Right lung (tissue), 5 donors: Measurements from ENCODE around the gene ULK1. TPM values are rescaled to one million over a fixed set of nuclear protein-coding genes. Genes with fewer than 3 reads are reported as not detected.
A peak's percentile ranks its signal among the peaks of the same experiment; 100 is the strongest.
"Not testable (repeated sequence)": the region's sequence is repeated elsewhere in the genome, so short reads cannot be mapped to it uniquely, and the experiment has no call there.

Experiments
- DNase-seq, 2 donors: peaks; one replicate each; pipeline ENCODE4 v3.0.0-alpha.2; 2013
- polyA plus RNA-seq, 5 donors: library from polyadenylated mRNA; unstranded; fragments of 120-200 nt; gene quantifications; one replicate each; pipeline versions ENCODE4 v1.2.1 to v1.2.3, GENCODE V29; 2013; ENCODE audit warnings: inconsistent platforms in 1 of 5, low replicate concordance in 1 of 5; ENCODE audit not compliant: insufficient read length in 5 of 5, insufficient read depth in 1 of 5

ULK1 gene
- polyA plus RNA-seq, 5 donors: 19.8 to 37.8 (median 27.7) TPM

- DNase-seq: no peak
Measured at GRCh38 chr12:131941987-131942341, 47.5 kb downstream of the ULK1 start.

- DNase-seq: no peak
Measured at GRCh38 chr12:131942671-131943070, 48.2 kb downstream of the ULK1 start.

GRCh38 chr12:131943389-131943788 is 49.0 kb downstream of the ULK1 start:
- no peak for DNase-seq

- no peak for DNase-seq
Measured at GRCh38 chr12:131943876-131944275, 49.5 kb downstream of the ULK1 start.

- no peak for DNase-seq
Measured at GRCh38 chr12:131944601-131945251, 50.3 kb downstream of the ULK1 start.

- no peak for DNase-seq
Measured at GRCh38 chr12:131946757-131947156, 52.3 kb downstream of the ULK1 start.

- no peak for DNase-seq
Measured at GRCh38 chr12:131947482-131948027, 53.1 kb downstream of the ULK1 start.

GRCh38 chr12:131948166-131948712 is 53.8 kb downstream of the ULK1 start:
- DNase-seq: no peak

GRCh38 chr12:131948713-131949430 is 54.5 kb downstream of the ULK1 start:
- not testable (repeated sequence) for DNase-seq

GRCh38 chr12:131949431-131950181 is 55.2 kb downstream of the ULK1 start, which contains the start of gene EP400:
EP400 (plus strand) TSS chr12:131949942; CDS start chr12:131960620, 10,678 bp downstream.
- DNase-seq: peak; percentile 93

GRCh38 chr12:131950182-131950913 is 55.9 kb downstream of the ULK1 start:
- DNase-seq: peak; percentile 10 to 16

- not testable (repeated sequence) for DNase-seq
Measured at GRCh38 chr12:131953810-131954209, 59.4 kb downstream of the ULK1 start.

- not testable (repeated sequence) for DNase-seq
Measured at GRCh38 chr12:131954460-131954859, 60.0 kb downstream of the ULK1 start.

GRCh38 chr12:131959116-131959515 is 64.7 kb downstream of the ULK1 start:
- DNase-seq: no peak

GRCh38 chr12:131959641-131960589 is 65.5 kb downstream of the ULK1 start:
- no peak for DNase-seq

- DNase-seq: not testable (repeated sequence)
Measured at GRCh38 chr12:131960590-131961325, 66.3 kb downstream of the ULK1 start.

- DNase-seq: not testable (repeated sequence)
Measured at GRCh38 chr12:131961328-131961727, 66.9 kb downstream of the ULK1 start.

- DNase-seq: no peak
Measured at GRCh38 chr12:131962069-131962468, 67.6 kb downstream of the ULK1 start.

GRCh38 chr12:131963381-131963780 is 69.0 kb downstream of the ULK1 start:
- DNase-seq: no peak
